Raji (cell line): ENCODE measurements around the gene RCC2.

Experiments used
- POLR2A ChIP-seq: IDR thresholded peaks from 2 replicates; pipeline ENCODE4 v1.6.1; 2011; ENCODE audit warnings: low read depth, low read length, control low read depth; ENCODE audit not compliant: insufficient read depth

Gene RCC2

DNA sequence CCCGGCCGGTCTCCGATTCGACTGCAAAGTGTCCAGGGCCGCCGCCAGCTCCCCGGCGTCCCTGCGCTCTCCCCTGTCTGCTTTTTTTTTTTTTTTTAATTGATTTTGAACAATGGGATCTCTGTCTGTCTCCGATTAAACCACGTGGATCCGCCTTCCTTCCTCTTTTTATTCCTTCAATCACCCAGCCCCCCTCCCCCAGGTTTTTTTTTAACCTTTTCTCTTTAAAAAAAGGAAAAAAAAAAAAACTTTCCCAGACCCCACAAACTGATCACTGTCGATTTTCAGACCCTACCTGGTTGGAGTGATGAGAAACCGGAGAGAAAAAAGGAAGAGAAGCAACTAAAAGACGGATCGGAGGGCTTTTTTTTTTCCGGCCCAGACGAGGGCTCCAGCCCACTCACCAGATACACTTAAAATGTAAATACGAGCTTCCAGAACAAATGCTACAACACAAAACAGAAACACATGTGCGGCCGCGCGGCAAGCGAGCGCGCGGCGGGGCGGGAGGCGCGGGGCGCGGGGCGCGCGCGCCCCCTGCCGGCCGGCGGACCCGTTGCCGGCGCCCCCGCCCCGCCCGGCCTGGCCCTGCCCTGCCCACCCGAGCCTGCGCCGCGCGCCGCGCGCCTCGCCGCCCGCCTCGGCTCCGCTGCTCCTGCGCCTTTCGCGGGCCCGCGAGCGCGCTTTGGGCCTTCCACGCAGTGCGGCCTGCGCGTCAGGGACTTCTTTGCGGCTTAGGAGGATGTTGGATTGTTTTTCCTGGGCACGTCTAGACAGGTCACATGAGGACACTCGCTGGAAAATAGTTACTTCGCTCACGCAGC is at the start of gene RCC2:
TSS of gene RCC2 (minus strand) at position 428 of the 824 bp plus-strand sequence. CDS start 1,163 bp downstream, outside the sequence.
- peak; percentile 72 for TF ChIP-seq POLR2A

DNA sequence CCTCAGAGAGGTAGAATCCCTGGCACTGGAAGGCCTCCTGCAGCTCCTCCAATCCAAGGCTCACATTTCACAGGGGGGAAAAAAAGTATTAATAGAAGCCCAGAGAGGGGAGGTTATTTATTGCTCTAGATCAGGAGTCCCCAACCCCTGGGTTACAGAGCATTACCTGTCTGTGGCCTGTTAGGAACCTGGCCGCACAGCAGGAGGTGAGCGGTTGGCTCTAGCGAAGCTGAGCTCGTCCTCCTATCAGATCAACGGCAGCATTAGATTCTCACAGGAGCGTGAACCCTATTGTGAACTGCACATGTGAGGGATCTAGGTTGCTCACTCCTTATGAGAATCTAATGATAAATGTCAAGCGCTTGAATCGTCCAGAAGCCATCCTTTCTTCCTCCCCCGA is 46.8 kb upstream of the RCC2 start:
- no peak for TF ChIP-seq POLR2A

GRCh38 chr1:17485281-17485680 is 45.8 kb upstream of the RCC2 start:
- TF ChIP-seq POLR2A: no peak

DNA sequence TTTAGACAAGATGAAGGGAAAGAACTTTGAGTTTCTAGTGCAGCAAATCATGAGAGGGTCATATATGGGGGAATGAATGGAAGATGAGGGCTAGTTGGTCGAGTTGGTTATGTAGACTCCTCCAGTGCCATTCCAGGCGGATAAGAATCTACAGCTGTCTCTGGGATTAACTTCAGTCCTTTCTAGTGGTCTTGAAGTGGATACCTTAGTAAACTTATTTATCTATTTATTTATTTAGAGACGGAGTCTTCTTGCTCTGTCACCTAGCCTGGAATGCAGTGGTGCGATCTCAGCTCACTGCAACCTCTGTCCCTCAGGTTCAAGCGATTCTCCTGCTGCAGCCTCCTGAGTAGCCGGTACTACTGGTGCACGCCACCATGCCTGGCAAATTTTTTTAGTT is 41.4 kb upstream of the RCC2 start:
- no peak for TF ChIP-seq POLR2A

DNA sequence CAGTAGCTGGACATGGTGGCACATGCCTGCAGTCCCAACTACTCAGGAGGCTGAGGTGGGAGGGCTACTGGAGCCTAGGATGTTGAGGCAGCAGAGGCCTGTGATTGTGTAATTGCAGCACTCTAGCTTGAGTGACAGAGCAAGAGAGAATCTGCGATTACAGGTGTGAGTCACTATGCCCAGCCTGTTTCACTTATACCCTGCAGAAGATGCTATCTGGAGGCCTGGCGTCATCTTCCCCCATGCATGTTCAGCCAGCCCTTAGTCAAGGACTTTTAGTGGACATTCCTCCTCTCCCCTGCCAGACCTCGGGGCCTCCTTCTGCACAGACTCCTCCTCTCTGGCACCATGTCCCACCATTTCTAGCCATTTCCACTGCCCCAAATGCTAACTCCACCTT is 36.3 kb upstream of the RCC2 start:
- no peak for TF ChIP-seq POLR2A

DNA sequence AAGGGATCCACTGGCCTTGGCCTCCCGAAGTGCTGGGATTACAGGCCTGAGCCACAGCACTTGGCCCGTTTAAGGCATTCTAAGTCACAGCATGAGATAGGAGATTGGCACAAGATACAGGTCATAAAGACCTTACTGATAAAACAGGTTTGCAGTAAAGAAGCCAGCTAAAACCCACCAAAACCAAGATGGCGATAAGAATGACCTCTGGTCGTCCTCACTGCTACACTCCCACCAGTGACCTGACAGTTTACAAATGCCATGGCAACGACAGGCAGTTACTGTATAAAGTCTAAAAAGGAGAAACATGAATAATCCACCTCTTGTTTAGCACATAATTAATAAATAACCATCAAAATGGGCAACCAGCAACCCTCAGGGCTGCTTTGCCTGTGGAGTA is 33.3 kb upstream of the RCC2 start:
- TF ChIP-seq POLR2A: no peak

DNA sequence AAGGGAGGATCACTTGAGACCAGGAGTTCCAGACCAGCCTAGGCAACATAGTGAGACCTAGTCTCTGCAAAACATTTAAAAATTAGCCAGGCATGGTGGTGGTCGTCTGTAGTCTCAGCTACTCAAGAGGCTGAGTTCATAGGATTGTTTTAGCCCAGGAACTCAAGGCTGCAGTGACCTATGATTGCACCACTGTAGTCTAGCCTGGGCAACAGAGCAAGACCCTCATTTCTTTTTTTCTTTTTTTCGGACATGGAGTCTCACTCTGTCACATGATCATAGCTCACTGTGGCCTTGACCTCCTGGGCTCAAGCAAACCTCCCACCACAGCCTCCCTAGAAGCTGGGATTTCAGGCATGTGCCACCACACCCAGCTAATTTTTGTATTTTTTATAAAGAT is 31.9 kb upstream of the RCC2 start:
- no peak for TF ChIP-seq POLR2A

DNA sequence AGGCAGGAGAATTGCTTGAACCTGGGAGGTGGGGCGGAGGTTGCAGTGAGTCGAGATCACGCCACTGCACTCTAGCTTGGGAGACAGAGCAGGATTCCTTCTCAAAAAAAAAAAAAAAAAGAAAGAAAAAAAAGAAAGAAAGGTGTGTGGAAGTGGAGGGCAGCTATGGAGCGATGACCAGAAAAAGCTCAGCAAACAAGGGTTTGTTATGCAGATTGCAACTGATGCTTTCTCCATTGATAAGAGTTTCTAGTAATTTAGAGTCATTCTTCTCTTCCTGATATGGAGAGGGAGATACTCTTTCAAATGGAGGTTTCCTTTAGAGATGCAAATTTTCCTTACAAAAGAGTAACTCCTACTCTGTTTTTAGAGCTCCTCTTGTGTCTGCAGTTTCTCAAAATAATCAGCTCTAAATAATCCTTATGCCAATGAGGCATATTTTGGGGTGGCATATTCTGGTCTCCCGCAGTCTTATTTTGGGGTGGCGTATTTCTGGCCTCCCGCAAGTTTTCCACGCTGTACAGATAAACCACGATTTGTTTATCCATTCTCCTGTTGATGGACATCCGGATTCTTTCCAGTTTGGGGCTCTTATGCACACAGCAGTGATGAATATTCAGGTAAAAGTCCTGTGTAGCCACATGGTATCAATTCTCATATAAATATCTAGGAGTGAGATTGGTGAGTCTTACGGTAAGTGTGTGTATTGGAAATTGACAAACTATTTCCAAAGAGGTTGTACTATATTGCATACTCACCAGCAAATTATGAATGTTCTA is 30.7 kb upstream of the RCC2 start:
- no peak for TF ChIP-seq POLR2A

- TF ChIP-seq POLR2A: no peak
Measured at GRCh38 chr1:17466359-17466758, 26.9 kb upstream of the RCC2 start.

GRCh38 chr1:17465228-17465627 is 25.8 kb upstream of the RCC2 start:
- TF ChIP-seq POLR2A: no peak

GRCh38 chr1:17463991-17464390 is 24.5 kb upstream of the RCC2 start:
- no peak for TF ChIP-seq POLR2A

- TF ChIP-seq POLR2A: no peak
Measured at GRCh38 chr1:17462669-17463068, 23.2 kb upstream of the RCC2 start.

DNA sequence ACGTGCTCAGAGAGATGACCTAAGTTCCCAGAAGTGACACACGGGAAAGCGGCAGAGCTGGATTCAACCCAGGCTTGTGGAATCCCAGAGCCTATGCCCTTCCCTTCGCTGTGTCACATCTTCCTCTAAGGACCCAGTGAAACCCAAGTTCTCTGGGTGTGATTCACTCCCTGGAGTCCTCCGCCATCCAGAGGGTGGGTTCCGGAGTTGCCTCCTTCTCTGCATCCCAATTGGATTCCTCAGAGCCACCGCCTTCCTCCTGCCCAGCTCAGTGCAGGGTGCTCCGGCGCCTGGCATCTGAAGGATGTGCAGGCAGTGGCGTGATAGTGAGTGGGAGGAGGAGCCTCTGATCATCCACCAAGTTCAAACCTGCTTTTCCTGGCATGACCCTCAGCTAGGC is 20.7 kb upstream of the RCC2 start:
- TF ChIP-seq POLR2A: no peak

GRCh38 chr1:17458794-17459193 is 19.3 kb upstream of the RCC2 start:
- no peak for TF ChIP-seq POLR2A

GRCh38 chr1:17452686-17453085 is 13.2 kb upstream of the RCC2 start:
- TF ChIP-seq POLR2A: no peak

- TF ChIP-seq POLR2A: no peak
Measured at GRCh38 chr1:17451731-17452130, 12.3 kb upstream of the RCC2 start.
